ENCODE data around the gene GP9. TPM values are rescaled to one million over a fixed set of nuclear protein-coding genes. Genes with fewer than 3 reads are reported as not detected.
A peak's percentile ranks its signal among the peaks of the same experiment; 100 is the strongest.

The GP9 gene
- total RNA-seq (not detected in 2 replicates), polyA plus RNA-seq (not detected in 2 replicates), polyA minus RNA-seq (ENCODE audit: low replicate concordance) (not detected in 2 replicates)
- not detected in 2 replicates for polyA plus RNA-seq (2012)

GRCh38 chr3:129060276-129061022 is at the start of gene GP9:
GP9 (plus strand) TSS chr3:129060779; CDS start chr3:129061740, 961 bp downstream.
- no peak for TF ChIP-seq CTCF (conservative IDR thresholded peaks at IDR 0.05 in 1 of 2, IDR thresholded peaks at IDR 0.05 in 1 of 2; ENCODE audit: low read depth in 1 of 2, low read length in 2 of 2)
- TF ChIP-seq EZH2 (IDR thresholded peaks at IDR 0.05; ENCODE audit: low read length, missing control alignments): no peak
- no peaks in the 10 kb centered on the region for H3K79me2 ChIP-seq (ENCODE audit: control insufficient read depth, insufficient read depth, low read length)
- H3K27me3 ChIP-seq (ENCODE audit: control insufficient read depth, insufficient read depth, low read length): no peaks in the 10 kb centered on the region
- no peak within 1 kb of the TSS for H3K4me2 ChIP-seq (ENCODE audit: extremely low read depth, insufficient read depth, low read length)
- H3K9me3 ChIP-seq (ENCODE audit: control insufficient read depth, insufficient read depth, low read depth, low read length): no peaks in the 10 kb centered on the region
- no peaks in the 10 kb centered on the region for H4K20me1 ChIP-seq (ENCODE audit: control insufficient read depth, extremely low read depth, insufficient read depth, low read length)
- no peak within 1 kb of the TSS for H2AFZ ChIP-seq (ENCODE audit: low read length)
- H3K4me1 ChIP-seq (ENCODE audit: control insufficient read depth, extremely low read depth, insufficient read depth, low read length): no peaks in the 10 kb centered on the region
- H3K27ac ChIP-seq (ENCODE audit: insufficient read depth, low read length): no peak within 1 kb of the TSS
- H3K36me3 ChIP-seq (ENCODE audit: control insufficient read depth, insufficient read depth, low read length): no peaks in the 10 kb centered on the region
- no peak within 1 kb of the TSS for H3K4me3 ChIP-seq (replicated peaks in 1 of 4; ENCODE audit: control extremely low read depth in 1 of 4, insufficient read depth in 1 of 4, low read depth in 3 of 4, low read length in 4 of 4)
- no peak for DNase-seq (ENCODE audit: low read depth in 2 of 2)
- H3K9ac ChIP-seq (ENCODE audit: insufficient read depth, low read length): no peak within 1 kb of the TSS

- Histone ChIP-seq H3K4me3 (replicated peaks in 1 of 4; ENCODE audit: control extremely low read depth in 1 of 4, insufficient read depth in 1 of 4, low read depth in 3 of 4, low read length in 4 of 4) (no peak overlapping the region), H3K4me1 (ENCODE audit: control insufficient read depth, extremely low read depth, insufficient read depth, low read length) (no peaks in the 10 kb centered on the region), H3K27me3 (ENCODE audit: control insufficient read depth, insufficient read depth, low read length) (peaks cover 3% of the 10 kb centered on the region), H3K9ac (ENCODE audit: insufficient read depth, low read length) (no peak overlapping the region), H4K20me1 (ENCODE audit: control insufficient read depth, extremely low read depth, insufficient read depth, low read length) (no peaks in the 10 kb centered on the region), H2AFZ (ENCODE audit: low read length) (no peak overlapping the region), H3K27ac (ENCODE audit: insufficient read depth, low read length) (no peak overlapping the region), H3K9me3 (ENCODE audit: control insufficient read depth, insufficient read depth, low read depth, low read length) (no peaks in the 10 kb centered on the region), H3K36me3 (ENCODE audit: control insufficient read depth, insufficient read depth, low read length) (no peaks in the 10 kb centered on the region), H3K4me2 (ENCODE audit: extremely low read depth, insufficient read depth, low read length) (no peak overlapping the region), H3K79me2 (ENCODE audit: control insufficient read depth, insufficient read depth, low read length) (no peaks in the 10 kb centered on the region)
- no peak for TF ChIP-seq EZH2 (IDR thresholded peaks at IDR 0.05; ENCODE audit: low read length, missing control alignments)
- no peak for TF ChIP-seq CTCF (conservative IDR thresholded peaks at IDR 0.05 in 1 of 2, IDR thresholded peaks at IDR 0.05 in 1 of 2; ENCODE audit: low read depth in 1 of 2, low read length in 2 of 2)
- DNase-seq (ENCODE audit: low read depth in 2 of 2): no peak
Observed at GRCh38 chr3:129013491-129013891, 47.1 kb upstream of the GP9 start.

- no peaks in the 10 kb centered on the region for H3K36me3 ChIP-seq (ENCODE audit: control insufficient read depth, insufficient read depth, low read length)
- peaks cover 3% of the 10 kb centered on the region for H3K27me3 ChIP-seq (ENCODE audit: control insufficient read depth, insufficient read depth, low read length)
- no peaks in the 10 kb centered on the region for H3K79me2 ChIP-seq (ENCODE audit: control insufficient read depth, insufficient read depth, low read length)
- H2AFZ ChIP-seq (ENCODE audit: low read length): no peak overlapping the region
- no peak overlapping the region for H3K4me3 ChIP-seq (replicated peaks in 1 of 4; ENCODE audit: control extremely low read depth in 1 of 4, insufficient read depth in 1 of 4, low read depth in 3 of 4, low read length in 4 of 4)
- H3K4me1 ChIP-seq (ENCODE audit: control insufficient read depth, extremely low read depth, insufficient read depth, low read length): no peaks in the 10 kb centered on the region
- no peak overlapping the region for H3K9ac ChIP-seq (ENCODE audit: insufficient read depth, low read length)
- H3K27ac ChIP-seq (ENCODE audit: insufficient read depth, low read length): no peak overlapping the region
- TF ChIP-seq CTCF (conservative IDR thresholded peaks at IDR 0.05 in 1 of 2, IDR thresholded peaks at IDR 0.05 in 1 of 2; ENCODE audit: low read depth in 1 of 2, low read length in 2 of 2): no peak
- no peak for TF ChIP-seq EZH2 (IDR thresholded peaks at IDR 0.05; ENCODE audit: low read length, missing control alignments)
- H3K4me2 ChIP-seq (ENCODE audit: extremely low read depth, insufficient read depth, low read length): no peak overlapping the region
- no peaks in the 10 kb centered on the region for H3K9me3 ChIP-seq (ENCODE audit: control insufficient read depth, insufficient read depth, low read depth, low read length)
- peak in 1 of 2 donors; percentile 24 for DNase-seq (ENCODE audit: low read depth in 2 of 2)
- H4K20me1 ChIP-seq (ENCODE audit: control insufficient read depth, extremely low read depth, insufficient read depth, low read length): no peaks in the 10 kb centered on the region
Observed at GRCh38 chr3:129014148-129014547, 46.4 kb upstream of the GP9 start.

Data from fibroblast of lung (primary cell).